Ectodermal cell (in vitro differentiated cells): ENCODE measurements around the gene ATP2C2.
"Not testable (repeated sequence)": the region's sequence is repeated elsewhere in the genome, so short reads cannot be mapped to it uniquely, and the experiment has no call there.

Experiments used
- H3K27ac ChIP-seq: 2 replicates; pipeline ENCODE4 v1.7.0; 2013; ENCODE audit warnings: mild to moderate bottlenecking, low read depth, low read length; ENCODE audit not compliant: insufficient read depth, poor library complexity, severe bottlenecking
- H3K27me3 ChIP-seq: 2 replicates; pipeline ENCODE4 v1.7.0; 2013; ENCODE audit warnings: mild to moderate bottlenecking, low read length; ENCODE audit not compliant: insufficient read depth, control insufficient read depth, poor library complexity, severe bottlenecking
- H3K36me3 ChIP-seq: one replicate; pipeline ENCODE4 v1.7.0; 2013; ENCODE audit warnings: low read length; ENCODE audit not compliant: control insufficient read depth, insufficient read depth
- H3K4me1 ChIP-seq: one replicate; pipeline ENCODE4 v1.7.0; 2013; ENCODE audit warnings: low read length; ENCODE audit not compliant: control insufficient read depth, insufficient read depth
- H3K4me3 ChIP-seq: 2 replicates; pipeline ENCODE4 v1.7.0; 2013; ENCODE audit warnings: low read depth, low read length, control low read depth; ENCODE audit not compliant: insufficient read depth
- H3K9me3 ChIP-seq: 2 replicates; pipeline ENCODE4 v1.7.0; 2013; ENCODE audit warnings: mild to moderate bottlenecking, low read length, moderate library complexity; ENCODE audit not compliant: control insufficient read depth
- WGBS, 2 experiments: methylation state at CpG; one replicate each; pipeline ENCODE4 v1.1.7; 2013; ENCODE audit warnings: missing lambda C conversion rate in 2 of 2; 5-methylcytosine and 5-hydroxymethylcytosine counted together

Gene ATP2C2

GRCh38 chr16:84329016-84329415 lies 39.3 kb upstream of the ATP2C2 start:
- WGBS, 2 experiments = 95% methylated on average over 8 of the region's 8 CpGs
- Histone ChIP-seq H3K27ac (no peak overlapping the region), H3K36me3 (no peaks in the 10 kb centered on the region), H3K9me3 (no peaks in the 10 kb centered on the region), H3K27me3 (no peaks in the 10 kb centered on the region), H3K4me1 (peaks cover 5% of the 10 kb centered on the region), H3K4me3 (no peak overlapping the region)

- no peaks in the 10 kb centered on the region for H3K27me3 ChIP-seq
- no peak overlapping the region for H3K27ac ChIP-seq
- 85 to 87% methylated on average over 18 of the region's 18 CpGs for WGBS, 2 experiments
Measured at GRCh38 chr16:84329843-84330684, 38.3 kb upstream of the ATP2C2 start.

GRCh38 chr16:84330685-84331050 lies 37.7 kb upstream of the ATP2C2 start:
- Histone ChIP-seq H3K27me3 (no peaks in the 10 kb centered on the region), H3K4me1 (peaks cover 5% of the 10 kb centered on the region)

More at GRCh38 chr16:84329843-84330684, 38.3 kb upstream of the ATP2C2 start:
- no peaks in the 10 kb centered on the region for H3K9me3 ChIP-seq
- H3K4me3 ChIP-seq = no peak overlapping the region
- H3K36me3 ChIP-seq = no peaks in the 10 kb centered on the region
- peaks cover 5% of the 10 kb centered on the region for H3K4me1 ChIP-seq

DNA sequence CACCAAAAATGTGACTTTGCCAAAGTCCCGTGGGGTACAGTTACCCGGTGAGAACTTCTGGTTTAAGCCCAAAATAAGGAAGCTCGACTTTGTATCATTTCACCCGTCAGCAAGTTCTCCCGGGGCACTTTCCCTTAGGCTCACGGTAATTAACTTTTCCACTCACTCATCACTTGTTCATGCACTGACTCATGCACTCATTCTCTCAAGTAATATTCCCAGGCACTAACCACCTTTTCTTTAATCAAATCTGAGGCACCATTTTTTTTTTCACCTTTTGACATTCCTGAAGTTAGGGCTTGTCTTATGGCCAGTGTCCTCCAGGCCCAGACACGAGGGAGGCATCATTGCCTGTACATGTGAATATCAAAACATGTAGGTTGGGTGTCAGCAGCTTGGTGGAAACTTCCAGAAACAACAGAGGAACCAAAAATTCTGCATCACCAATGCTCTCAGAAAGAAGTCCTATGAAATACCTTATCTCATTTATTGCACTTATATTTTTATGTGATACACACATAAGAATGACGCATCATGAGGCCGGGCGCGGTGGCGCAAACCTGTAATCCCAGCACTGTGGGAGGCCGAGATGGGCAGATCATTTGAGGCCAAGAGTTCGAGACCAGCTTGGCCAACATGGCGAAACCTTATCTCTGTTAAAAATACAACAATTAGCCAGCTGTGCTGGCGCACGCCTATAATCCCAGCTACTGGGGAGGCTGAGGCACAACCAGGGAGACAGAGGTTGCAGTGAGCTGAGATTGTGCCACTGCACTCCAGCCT lies 36.1 kb upstream of the ATP2C2 start:
- Histone ChIP-seq H3K36me3 (no peaks in the 10 kb centered on the region), H3K27me3 (no peaks in the 10 kb centered on the region), H3K4me1 (peaks cover 5% of the 10 kb centered on the region), H3K9me3 (no peaks in the 10 kb centered on the region), H3K4me3 (no peak overlapping the region), H3K27ac (no peak overlapping the region)
- WGBS, 2 experiments = 91 to 92% methylated on average over 17 of the region's 17 CpGs

More at GRCh38 chr16:84330685-84331050, 37.7 kb upstream of the ATP2C2 start:
- 87% methylated on average over 5 of the region's 5 CpGs for WGBS, 2 experiments
- no peak overlapping the region for H3K27ac ChIP-seq
- no peaks in the 10 kb centered on the region for H3K9me3 ChIP-seq
- H3K36me3 ChIP-seq = no peaks in the 10 kb centered on the region
- H3K4me3 ChIP-seq = no peak overlapping the region

DNA sequence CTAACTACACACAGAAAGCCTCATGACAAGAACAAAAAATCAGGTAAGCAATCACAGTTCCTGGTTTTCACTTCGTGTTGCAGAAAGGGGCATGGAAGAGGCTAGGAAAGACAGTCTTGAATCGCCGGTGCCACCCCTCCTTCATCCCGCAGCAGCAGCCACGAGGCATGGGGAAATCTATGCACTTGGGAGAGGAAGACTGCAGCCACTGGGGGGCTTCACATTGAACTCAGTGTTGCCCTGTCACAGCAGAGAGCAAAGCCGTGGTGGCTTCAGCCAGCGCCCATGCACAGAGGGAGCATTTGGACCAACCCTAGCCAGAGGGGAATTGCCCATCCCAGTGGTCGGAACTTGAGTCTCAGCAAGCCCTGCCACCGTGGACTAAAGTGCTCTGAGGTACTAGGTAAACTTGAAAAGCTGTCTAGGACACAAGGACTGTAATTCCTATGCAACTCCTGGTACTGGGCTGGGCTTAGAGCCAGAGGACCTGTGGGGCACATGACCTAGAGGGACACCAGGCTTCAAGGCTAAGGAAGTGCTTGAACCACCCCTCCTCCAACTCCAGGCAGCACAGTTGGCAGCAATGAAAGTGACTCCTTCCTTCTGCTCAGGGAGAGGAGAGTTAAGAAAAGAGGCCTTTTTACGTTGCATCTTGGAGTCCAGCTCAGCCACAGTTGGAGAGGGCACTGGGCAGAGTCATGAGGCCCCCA lies 35.2 kb upstream of the ATP2C2 start:
- no peak overlapping the region for H3K4me3 ChIP-seq
- H3K9me3 ChIP-seq = no peaks in the 10 kb centered on the region
- WGBS, 2 experiments = 65% methylated on average over 10 of the region's 10 CpGs
- H3K27me3 ChIP-seq = no peaks in the 10 kb centered on the region
- no peak overlapping the region for H3K27ac ChIP-seq
- no peaks in the 10 kb centered on the region for H3K36me3 ChIP-seq
- H3K4me1 ChIP-seq = peaks cover 5% of the 10 kb centered on the region

- Histone ChIP-seq H3K27ac (no peak overlapping the region), H3K9me3 (no peaks in the 10 kb centered on the region)
- 93% methylated on average over 3 of the region's 3 CpGs for WGBS, 2 experiments
Measured at GRCh38 chr16:84334058-84334457, 34.3 kb upstream of the ATP2C2 start.

DNA sequence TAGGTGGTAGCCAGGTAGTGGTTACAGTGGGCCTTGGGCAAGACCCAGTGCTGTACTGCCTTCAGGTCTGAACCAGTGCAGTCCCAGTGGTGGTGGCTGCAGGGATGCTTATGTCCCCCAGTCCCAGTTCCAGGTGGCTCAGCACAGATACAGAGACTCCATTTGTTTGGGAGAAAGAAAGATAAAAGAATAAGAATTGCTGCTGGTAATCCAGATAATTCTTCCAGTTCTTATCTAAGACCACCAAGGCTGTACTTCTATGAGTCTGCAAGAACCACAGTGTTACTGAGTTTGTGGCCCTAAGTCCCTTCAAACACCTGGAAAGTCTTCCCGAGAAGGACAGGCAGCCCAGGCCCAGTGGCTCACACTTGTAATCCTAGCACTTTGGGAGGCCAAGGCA lies 33.9 kb upstream of the ATP2C2 start:
- H3K9me3 ChIP-seq = no peaks in the 10 kb centered on the region
- WGBS, 2 experiments = 93 to 96% methylated on average over 1 of the region's 1 CpG
- no peaks in the 10 kb centered on the region for H3K27me3 ChIP-seq
- H3K4me3 ChIP-seq = no peak overlapping the region
- H3K27ac ChIP-seq = no peak overlapping the region
- no peaks in the 10 kb centered on the region for H3K4me1 ChIP-seq
- H3K36me3 ChIP-seq = no peaks in the 10 kb centered on the region

More at GRCh38 chr16:84334058-84334457, 34.3 kb upstream of the ATP2C2 start:
- Histone ChIP-seq H3K4me3 (no peak overlapping the region), H3K27me3 (no peaks in the 10 kb centered on the region), H3K4me1 (peaks cover 4% of the 10 kb centered on the region), H3K36me3 (no peaks in the 10 kb centered on the region)

DNA sequence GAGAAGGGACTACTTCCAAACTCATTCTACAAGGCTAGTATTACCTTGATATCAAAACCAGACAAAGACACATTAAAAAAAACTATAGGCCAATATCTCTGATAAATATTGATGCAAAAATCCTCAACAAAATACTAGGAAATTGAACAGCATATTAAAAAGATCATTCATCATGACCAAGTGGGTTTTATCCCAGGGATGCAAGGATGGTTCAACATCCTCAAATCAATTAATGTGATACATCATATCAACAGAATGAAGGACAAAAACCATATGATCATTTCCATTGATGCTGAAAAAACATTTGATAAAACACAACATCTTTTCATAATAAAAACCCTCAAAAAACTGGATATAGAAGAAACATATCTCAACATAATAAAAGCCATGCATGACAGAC lies 31.1 kb upstream of the ATP2C2 start:
- H3K27me3 ChIP-seq, H3K36me3 ChIP-seq, H3K9me3 ChIP-seq, H3K4me1 ChIP-seq, H3K27ac ChIP-seq, H3K4me3 ChIP-seq: not testable (repeated sequence)

DNA sequence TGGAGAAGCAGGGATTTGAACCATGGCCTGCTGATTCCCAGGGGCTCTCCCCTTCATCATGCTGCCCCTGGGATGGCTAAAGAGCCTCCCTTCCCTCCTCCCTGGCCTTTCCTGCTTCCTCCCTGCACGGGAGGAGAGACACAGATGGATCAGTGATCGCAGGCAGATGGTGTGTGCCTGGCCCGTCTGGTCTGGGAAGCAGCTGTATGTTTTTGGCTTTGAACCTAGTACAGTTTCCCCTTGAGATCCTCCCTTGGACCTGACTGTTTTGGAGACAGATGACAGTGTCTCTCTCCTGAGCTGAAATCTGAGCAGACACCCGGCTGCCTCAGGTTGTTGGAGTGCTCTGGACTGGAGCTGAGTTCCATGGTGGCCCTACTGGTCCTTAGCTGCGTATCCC lies 29.0 kb upstream of the ATP2C2 start:
- Histone ChIP-seq H3K36me3 (no peaks in the 10 kb centered on the region), H3K4me3 (no peak overlapping the region), H3K9me3 (no peaks in the 10 kb centered on the region), H3K4me1 (no peaks in the 10 kb centered on the region), H3K27me3 (no peaks in the 10 kb centered on the region), H3K27ac (no peak overlapping the region)
- WGBS, 2 experiments = 88 to 91% methylated on average over 5 of the region's 5 CpGs

- WGBS, 2 experiments = 89 to 91% methylated on average over 9 of the region's 9 CpGs
- no peaks in the 10 kb centered on the region for H3K36me3 ChIP-seq
- H3K9me3 ChIP-seq = no peaks in the 10 kb centered on the region
- H3K27me3 ChIP-seq = no peaks in the 10 kb centered on the region
- H3K4me1 ChIP-seq = no peaks in the 10 kb centered on the region
- H3K27ac ChIP-seq = no peak overlapping the region
- no peak overlapping the region for H3K4me3 ChIP-seq
Measured at GRCh38 chr16:84339766-84340165, 28.6 kb upstream of the ATP2C2 start.
